Gastrocnemius medialis (tissue), 4 donors: ENCODE measurements around the gene CABCOCO1.

ENCODE experiments used
- POLR2A ChIP-seq, 2 donors: fragments of 450-650 bp; IDR thresholded peaks; one replicate each; pipeline ENCODE4 v1.6.1; 2017; ENCODE audit warnings: antibody characterized with exemption in 2 of 2, mild to moderate bottlenecking in 2 of 2, moderate library complexity in 2 of 2
- TF ChIP-seq, protein P1 (sequence below), 5 experiments: fragments of 450-650 bp in 3 of 5; fragments of 200-600 bp in 2 of 5; sonication (generic) in 2 of 5; IDR thresholded peaks in 4 of 5; conservative IDR thresholded peaks in 1 of 5; 1 replicate in 4 of 5; 2 replicates in 1 of 5; pipeline ENCODE4 v1.5.1; 2016 to 2019; ENCODE audit warnings: antibody characterized with exemption in 5 of 5, mild to moderate bottlenecking in 3 of 5, moderate library complexity in 3 of 5

- TF ChIP-seq, protein P1, sequence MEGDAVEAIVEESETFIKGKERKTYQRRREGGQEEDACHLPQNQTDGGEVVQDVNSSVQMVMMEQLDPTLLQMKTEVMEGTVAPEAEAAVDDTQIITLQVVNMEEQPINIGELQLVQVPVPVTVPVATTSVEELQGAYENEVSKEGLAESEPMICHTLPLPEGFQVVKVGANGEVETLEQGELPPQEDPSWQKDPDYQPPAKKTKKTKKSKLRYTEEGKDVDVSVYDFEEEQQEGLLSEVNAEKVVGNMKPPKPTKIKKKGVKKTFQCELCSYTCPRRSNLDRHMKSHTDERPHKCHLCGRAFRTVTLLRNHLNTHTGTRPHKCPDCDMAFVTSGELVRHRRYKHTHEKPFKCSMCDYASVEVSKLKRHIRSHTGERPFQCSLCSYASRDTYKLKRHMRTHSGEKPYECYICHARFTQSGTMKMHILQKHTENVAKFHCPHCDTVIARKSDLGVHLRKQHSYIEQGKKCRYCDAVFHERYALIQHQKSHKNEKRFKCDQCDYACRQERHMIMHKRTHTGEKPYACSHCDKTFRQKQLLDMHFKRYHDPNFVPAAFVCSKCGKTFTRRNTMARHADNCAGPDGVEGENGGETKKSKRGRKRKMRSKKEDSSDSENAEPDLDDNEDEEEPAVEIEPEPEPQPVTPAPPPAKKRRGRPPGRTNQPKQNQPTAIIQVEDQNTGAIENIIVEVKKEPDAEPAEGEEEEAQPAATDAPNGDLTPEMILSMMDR (IDR thresholded peaks at IDR 0.05 in 4 of 5, conservative IDR thresholded peaks at IDR 0.05 in 1 of 5): no peak
- TF ChIP-seq POLR2A (IDR thresholded peaks at IDR 0.05): no peak
Measured at GRCh38 chr10:61730671-61731070, 67.9 kb downstream of the CABCOCO1 start.
